GM10847 (cell line): ENCODE measurements around the gene SLC4A4.

ENCODE experiments used
- POLR2A ChIP-seq: IDR thresholded peaks from 2 replicates; pipeline ENCODE4 v1.6.1; 2011; ENCODE audit not compliant: insufficient read length; ENCODE audit errors: extremely low read depth

Gene SLC4A4

GRCh38 chr4:71346710-71347109 lies 7.9 kb downstream of the SLC4A4 start:
- TF ChIP-seq POLR2A = no peak

- TF ChIP-seq POLR2A = no peak
These were observed 9.8 kb downstream of the SLC4A4 start for GRCh38 chr4:71348586-71348985.

- no peak for TF ChIP-seq POLR2A
These were observed 16.2 kb downstream of the SLC4A4 start for GRCh38 chr4:71355045-71355444.

GRCh38 chr4:71355971-71356370 lies 17.2 kb downstream of the SLC4A4 start:
- no peak for TF ChIP-seq POLR2A

GRCh38 chr4:71356924-71357663 lies 18.3 kb downstream of the SLC4A4 start:
- TF ChIP-seq POLR2A = no peak

- no peak for TF ChIP-seq POLR2A
These were observed 22.0 kb downstream of the SLC4A4 start for GRCh38 chr4:71360844-71361243.

- no peak for TF ChIP-seq POLR2A
These were observed 22.7 kb downstream of the SLC4A4 start for GRCh38 chr4:71361476-71361875.

- no peak for TF ChIP-seq POLR2A
These were observed 27.9 kb downstream of the SLC4A4 start for GRCh38 chr4:71366766-71367165.

GRCh38 chr4:71367546-71367945 lies 28.7 kb downstream of the SLC4A4 start:
- TF ChIP-seq POLR2A = no peak

- TF ChIP-seq POLR2A = no peak
These were observed 30.1 kb downstream of the SLC4A4 start for GRCh38 chr4:71368906-71369305.

GRCh38 chr4:71369536-71369935 lies 30.7 kb downstream of the SLC4A4 start:
- no peak for TF ChIP-seq POLR2A

GRCh38 chr4:71375494-71375893 lies 36.7 kb downstream of the SLC4A4 start:
- TF ChIP-seq POLR2A = no peak

- no peak for TF ChIP-seq POLR2A
These were observed 38.7 kb downstream of the SLC4A4 start for GRCh38 chr4:71377561-71377960.

GRCh38 chr4:71379126-71379525 lies 40.3 kb downstream of the SLC4A4 start:
- no peak for TF ChIP-seq POLR2A

GRCh38 chr4:71380788-71381187 lies 42.0 kb downstream of the SLC4A4 start:
- no peak for TF ChIP-seq POLR2A

- TF ChIP-seq POLR2A = no peak
These were observed 43.5 kb downstream of the SLC4A4 start for GRCh38 chr4:71382125-71382899.
